IMR-90 (cell line): Measurements from ENCODE around the gene FAM114A2. TPM values are rescaled to one million over a fixed set of nuclear protein-coding genes. Genes with fewer than 3 reads are reported as not detected.

Experiments used
- ATAC-seq: fragments of 200-7000 bp; cut with Tn5 transposase; 2 replicates; pipeline ENCODE4 v1.9.1; 2020; ENCODE audit warnings: low read depth, mild to moderate bottlenecking, moderate library complexity
- BruUV-seq: library from RNA; stranded (reverse); fragments of 400-500 nt; replicated peaks from 2 replicates; lab custom pipeline; 2021; lab: Mats Ljungman, UMichigan
- CTCF ChIA-PET: fragments of 300-600 bp; formaldehyde crosslinking; extraction: SDS; loops from one replicate; lab custom pipeline; 2021; ENCODE audit warnings: antibody characterized with exemption; lab: Yijun Ruan, JAX
- POLR2A ChIA-PET: fragments of 300-600 bp; sonication (Branson Sonifier 250); formaldehyde crosslinking; loops from one replicate; lab custom pipeline; 2022; ENCODE audit warnings: antibody characterized with exemption; ENCODE audit not compliant: unreplicated experiment; lab: Charles Lee
- DNase-seq: peaks from one replicate; pipeline ENCODE4 v3.0.0; 2013
- H2AFZ ChIP-seq: replicated peaks from 2 replicates; pipeline ENCODE3; 2013; ENCODE audit warnings: low read length, mild to moderate bottlenecking; ENCODE audit not compliant: poor library complexity
- H2AK5ac ChIP-seq: 2 replicates; pipeline ENCODE4 v1.6.1; 2013; ENCODE audit warnings: low read depth, low read length, inconsistent platforms
- H2AK9ac ChIP-seq: replicated peaks from 2 replicates; pipeline ENCODE3; 2013; ENCODE audit warnings: mild to moderate bottlenecking, low read depth, low read length, moderate library complexity; ENCODE audit not compliant: poor library complexity
- H2BK120ac ChIP-seq: 2 replicates; pipeline ENCODE4 v1.6.1; 2013; ENCODE audit warnings: low read depth, low read length, inconsistent platforms
- H2BK15ac ChIP-seq: 3 replicates; pipeline ENCODE4 v1.6.1; 2013; ENCODE audit warnings: low read depth, low read length, inconsistent platforms
- H2BK20ac ChIP-seq: 2 replicates; pipeline ENCODE4 v1.6.1; 2013; ENCODE audit warnings: low read depth, mild to moderate bottlenecking, inconsistent platforms, low read length, moderate library complexity
- H2BK5ac ChIP-seq: 2 replicates; pipeline ENCODE4 v1.6.1; 2013; ENCODE audit warnings: mild to moderate bottlenecking, low read depth, low read length, inconsistent platforms; ENCODE audit not compliant: poor library complexity, severe bottlenecking
- H3K14ac ChIP-seq: replicated peaks from 2 replicates; pipeline ENCODE4 v1.6.1; 2013; ENCODE audit warnings: low read depth, low read length, inconsistent platforms
- H3K18ac ChIP-seq: 2 replicates; pipeline ENCODE4 v1.6.1; 2013; ENCODE audit warnings: low read depth, low read length, control low read depth
- H3K23ac ChIP-seq: 2 replicates; pipeline ENCODE4 v1.6.1; 2013; ENCODE audit warnings: low read depth, low read length, inconsistent platforms
- H3K27ac ChIP-seq: 2 replicates; pipeline ENCODE4 v1.5.1; 2013; ENCODE audit warnings: mild to moderate bottlenecking, control low read depth, low read length; ENCODE audit not compliant: insufficient read depth
- H3K27me3 ChIP-seq: 2 replicates; pipeline ENCODE4 v1.6.1; 2013; ENCODE audit warnings: low read length; ENCODE audit not compliant: control insufficient read depth, insufficient read depth
- H3K36me3 ChIP-seq: 2 replicates; pipeline ENCODE4 v1.6.1; 2013; ENCODE audit warnings: low read length, mixed read lengths; ENCODE audit not compliant: control insufficient read depth, insufficient read depth
- H3K4ac ChIP-seq: 2 replicates; pipeline ENCODE4 v1.6.1; 2013; ENCODE audit warnings: low read depth, low read length, inconsistent platforms
- H3K4me1 ChIP-seq: 2 replicates; pipeline ENCODE4 v1.6.1; 2013; ENCODE audit warnings: low read length, mixed read lengths; ENCODE audit not compliant: control insufficient read depth, insufficient read depth
- H3K4me2 ChIP-seq: 2 replicates; pipeline ENCODE4 v1.6.1; 2013; ENCODE audit warnings: low read depth, mild to moderate bottlenecking, control low read depth, low read length, moderate library complexity
- H3K4me3 ChIP-seq: 2 replicates; pipeline ENCODE4 v1.5.1; 2013; ENCODE audit warnings: low read depth, mild to moderate bottlenecking, control low read depth, low read length, moderate library complexity; ENCODE audit not compliant: insufficient read depth
- H3K56ac ChIP-seq: 2 replicates; pipeline ENCODE4 v1.6.1; 2013; ENCODE audit warnings: low read length, inconsistent platforms; ENCODE audit not compliant: insufficient read depth; ENCODE audit errors: extremely low read depth
- H3K79me1 ChIP-seq, 2 experiments: 2 replicates each; pipeline ENCODE4 v1.6.1; 2013; ENCODE audit warnings: low read length in 2 of 2, inconsistent platforms in 1 of 2, low read depth in 1 of 2
- H3K9ac ChIP-seq: 2 replicates; pipeline ENCODE4 v1.6.1; 2013; ENCODE audit warnings: low read depth, low read length, control low read depth
- H3K9me1 ChIP-seq: 2 replicates; pipeline ENCODE4 v1.6.1; 2013; ENCODE audit warnings: low read length, inconsistent platforms; ENCODE audit not compliant: insufficient read depth
- H3K9me3 ChIP-seq: 2 replicates; pipeline ENCODE4 v1.6.1; 2013; ENCODE audit warnings: low read length; ENCODE audit not compliant: control insufficient read depth, insufficient read depth
- H4K20me1 ChIP-seq: 2 replicates; pipeline ENCODE4 v1.6.1; 2013; ENCODE audit warnings: low read length, inconsistent platforms; ENCODE audit not compliant: insufficient read depth
- H4K5ac ChIP-seq: 2 replicates; pipeline ENCODE4 v1.6.1; 2013; ENCODE audit warnings: mild to moderate bottlenecking, low read depth, low read length, control low read depth
- H4K8ac ChIP-seq, 2 experiments: 2 replicates each; pipeline ENCODE4 v1.6.1; 2013; ENCODE audit warnings: low read depth in 2 of 2, low read length in 2 of 2, control low read depth in 1 of 2, inconsistent platforms in 1 of 2
- H4K91ac ChIP-seq: 2 replicates; pipeline ENCODE4 v1.6.1; 2013; ENCODE audit warnings: low read depth, low read length, inconsistent platforms; ENCODE audit not compliant: insufficient read depth
- BHLHE40 ChIP-seq: fragments of 150-350 bp; IDR thresholded peaks from 2 replicates; pipeline ENCODE4 v1.6.1; 2016; ENCODE audit warnings: mild to moderate bottlenecking, low read depth, low read length
- CEBPB ChIP-seq: IDR thresholded peaks from 2 replicates; pipeline ENCODE4 v1.6.1; 2012; ENCODE audit warnings: low read depth, low read length, improper control_type of control experiment
- CHD1 ChIP-seq: IDR thresholded peaks from 2 replicates; pipeline ENCODE4 v1.6.1; 2012; ENCODE audit warnings: low read depth, low read length, improper control_type of control experiment
- CTCF ChIP-seq: conservative IDR thresholded peaks from 2 replicates; pipeline ENCODE4 v1.5.1; 2012; ENCODE audit warnings: mild to moderate bottlenecking, low read depth, low read length, improper control_type of control experiment
- MAFK ChIP-seq: IDR thresholded peaks from 2 replicates; pipeline ENCODE4 v1.6.1; 2012; ENCODE audit warnings: low read depth, low read length, improper control_type of control experiment
- MAZ ChIP-seq: IDR thresholded peaks from 2 replicates; pipeline ENCODE4 v1.6.1; 2012; ENCODE audit warnings: low read depth, mild to moderate bottlenecking, low read length, improper control_type of control experiment, moderate library complexity, borderline replicate concordance
- MXI1 ChIP-seq: IDR thresholded peaks from 2 replicates; pipeline ENCODE4 v1.6.1; 2012; ENCODE audit warnings: low read depth, mild to moderate bottlenecking, low read length, moderate library complexity, borderline replicate concordance
- NFE2L2 ChIP-seq: fragments of 150-350 bp; IDR thresholded peaks from 2 replicates; pipeline ENCODE4 v1.6.1; 2016; ENCODE audit warnings: low read depth, mild to moderate bottlenecking, low read length
- RAD21 ChIP-seq: IDR thresholded peaks from 2 replicates; pipeline ENCODE4 v1.6.1; 2012; ENCODE audit warnings: low read length, improper control_type of control experiment
- RCOR1 ChIP-seq: IDR thresholded peaks from 2 replicates; pipeline ENCODE4 v1.6.1; 2012; ENCODE audit warnings: mild to moderate bottlenecking, low read length, improper control_type of control experiment; ENCODE audit not compliant: insufficient replicate concordance
- RFX5 ChIP-seq: IDR thresholded peaks from 2 replicates; pipeline ENCODE4 v1.8.0; 2012; ENCODE audit warnings: low read depth, mild to moderate bottlenecking, low read length, moderate library complexity
- SMC3 ChIP-seq: fragments of 150-350 bp; IDR thresholded peaks from 2 replicates; pipeline ENCODE4 v1.6.1; 2016; ENCODE audit warnings: low read depth, mild to moderate bottlenecking, antibody characterized with exemption, low read length, moderate library complexity
- USF2 ChIP-seq: fragments of 150-350 bp; IDR thresholded peaks from 2 replicates; pipeline ENCODE4 v1.6.1; 2017; ENCODE audit warnings: mild to moderate bottlenecking, antibody characterized with exemption, low read length, low read depth
- dilution Hi-C: fragments of 300-500 bp; cut with HindIII; formaldehyde crosslinking; loops from one replicate; pipeline ENCODE4 v1.14.3; 2018; ENCODE audit warnings: low sequenced_read_pairs; ENCODE audit not compliant: unreplicated experiment
- in situ Hi-C: fragments of 300-500 bp; cut with MboI; formaldehyde crosslinking; loops from 3 replicates; pipeline ENCODE4 v1.14.3; 2019; ENCODE audit warnings: low sequenced_read_pairs, inconsistent platforms, mixed read lengths
- intact Hi-C: fragments of 100-400 bp; cut with micrococcal nuclease; formaldehyde crosslinking; loops from 2 replicates; pipeline ENCODE4 v1.10.0; 2022
- polyA plus RNA-seq, 3 experiments: library from polyadenylated mRNA; depleted of rRNA; stranded (reverse); fragments of >200 nt; gene quantifications; 2 replicates each; pipeline ENCODE4 v1.2.3, GENCODE V29; 2012; ENCODE audit warnings: low replicate concordance in 1 of 3
- total RNA-seq: library from RNA; depleted of rRNA; stranded (reverse); fragments of >200 nt; gene quantifications from 2 replicates; pipeline ENCODE4 v1.2.3, GENCODE V29; 2012

The FAM114A2 gene
- total and polyA plus RNA-seq, 2 of the 4 experiments (the other 2 are of a cell fraction): 13.2 to 41.2 TPM

DNA sequence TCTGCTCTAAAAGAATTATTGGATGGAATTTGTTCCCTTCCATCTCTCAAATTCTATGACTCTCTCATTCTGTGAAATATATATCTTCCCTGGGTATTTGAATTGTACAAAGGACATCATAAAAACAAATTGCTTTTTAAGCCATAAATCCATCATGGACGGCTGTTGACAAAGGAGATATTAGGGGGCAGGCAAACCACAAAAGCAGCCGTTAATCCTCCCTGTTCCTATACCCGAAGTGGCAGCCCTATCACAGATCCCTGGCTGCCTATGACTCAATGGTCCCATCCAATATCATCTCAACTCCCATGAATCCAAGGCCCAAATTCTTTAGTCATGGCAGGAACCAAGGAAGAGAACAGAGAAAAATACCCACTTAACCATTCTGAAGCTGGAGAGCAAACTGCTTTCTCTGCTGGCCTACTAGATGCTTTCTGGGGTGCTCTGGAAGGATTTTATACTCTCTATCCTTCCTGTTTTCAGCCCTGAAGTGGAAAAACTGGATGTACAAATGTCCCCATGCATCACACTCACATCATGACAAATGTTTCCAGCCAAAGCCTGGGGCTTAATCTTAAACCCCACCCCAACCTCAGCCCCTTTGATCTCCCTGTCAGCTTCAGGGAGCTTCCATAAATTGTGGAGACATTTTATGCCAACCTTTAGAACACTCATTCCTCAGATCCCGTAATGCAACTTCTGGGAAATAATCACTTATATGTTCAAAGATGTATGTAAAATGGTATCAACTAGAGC is 59.5 kb downstream of the FAM114A2 start (continued):
- TF ChIP-seq CHD1: no peak

GRCh38 chr5:153974813-153975163 is 63.9 kb downstream of the FAM114A2 start:
- Histone ChIP-seq H3K79me1 (no peaks in the 10 kb centered on the region), H3K56ac (no peak overlapping the region), H3K9me3 (no peaks in the 10 kb centered on the region), H4K20me1 (no peaks in the 10 kb centered on the region), H4K5ac (no peak overlapping the region), H3K4me3 (no peak overlapping the region), H2BK20ac (no peak overlapping the region), H4K91ac (no peak overlapping the region), H3K36me3 (no peaks in the 10 kb centered on the region), H3K27ac (no peak overlapping the region), H2BK5ac (no peak overlapping the region), H3K9ac (no peak overlapping the region), H2BK15ac (no peak overlapping the region), H3K23ac (no peak overlapping the region), H2BK120ac (no peak overlapping the region), H4K8ac (no peak overlapping the region), H3K18ac (no peak overlapping the region), H2AK5ac (no peak overlapping the region), H3K4me1 (no peaks in the 10 kb centered on the region), H2AK9ac (no peak overlapping the region), H2AFZ (no peak overlapping the region), H3K9me1 (no peaks in the 10 kb centered on the region), H3K27me3 (peaks cover 33% of the 10 kb centered on the region), H3K4ac (no peak overlapping the region), H3K14ac (no peak overlapping the region), H3K4me2 (no peak overlapping the region)
- no peak for TF ChIP-seq NFE2L2
- no peak for TF ChIP-seq RFX5
- TF ChIP-seq CHD1: no peak
- no peak for TF ChIP-seq CTCF
- TF ChIP-seq CEBPB: no peak
- TF ChIP-seq SMC3: no peak
- TF ChIP-seq RAD21: no peak
- TF ChIP-seq MAZ: no peak
- no peak for TF ChIP-seq BHLHE40
- TF ChIP-seq RCOR1: no peak
- no peak for TF ChIP-seq MAFK
- no peak for TF ChIP-seq USF2
- no peak for TF ChIP-seq MXI1
- no peak for ATAC-seq
- POLR2A ChIA-PET: no interaction called here
- in situ Hi-C loops (no loop called here), intact Hi-C loops (loop anchor here (1.0 to 5.0 kb wide), 3 partner anchors 206 to 666 kb away; no protein-coding TSS in a partner anchor), dilution Hi-C loops (no loop called here)
- CTCF ChIA-PET: interaction anchor here (0.5 to 1.6 kb wide), 7 partner anchors 8 to 1421 kb away, joined by 3 to 5 read pairs (median 3); no protein-coding TSS in a partner anchor
- BruUV-seq: no TSS peak
- DNase-seq: no peak
